ENCODE results near the gene SIGLEC7. TPM values are rescaled to one million over a fixed set of nuclear protein-coding genes. Genes with fewer than 3 reads are reported as not detected.

Gene SIGLEC7
- total RNA-seq, 1 donor from 2014 or later: not detected

GRCh38 chr19:51124216-51124615 lies 17.9 kb upstream of the SIGLEC7 start:
- H3K27me3 Mint-ChIP-seq (ENCODE audit: insufficient read depth, low read depth): peaks cover 6% of the 10 kb centered on the region
- Histone ChIP-seq H3K9me3 (ENCODE audit: low read depth) (no peaks in the 10 kb centered on the region), H3K27ac (no peak overlapping the region), H3K4me3 (no peak overlapping the region), H4K20me1 (ENCODE audit: low read depth) (no peaks in the 10 kb centered on the region), H3K9ac (no peak overlapping the region), H3K4me1 (no peaks in the 10 kb centered on the region), H3F3A (ENCODE audit: low read depth) (no peaks in the 10 kb centered on the region), H3K27me3 (no peaks in the 10 kb centered on the region), H3K36me3 (no peaks in the 10 kb centered on the region), H2AFZ (replicated peaks) (no peak overlapping the region), H3K4me2 (no peak overlapping the region), H3K79me2 (ENCODE audit: low read depth) (no peaks in the 10 kb centered on the region)
- H3K4me1 Mint-ChIP-seq: no peaks in the 10 kb centered on the region
- no peaks in the 10 kb centered on the region for H3K36me3 Mint-ChIP-seq
- H3K4me3 Mint-ChIP-seq: no peak overlapping the region
- TF ChIP-seq CTCF (IDR thresholded peaks at IDR 0.05) (no peak), EZH2 (IDR thresholded peaks at IDR 0.05) (no peak), EZH2phosphoT487 (IDR thresholded peaks at IDR 0.05) (no peak)
- no peak overlapping the region for H3K27ac Mint-ChIP-seq
- H3K9me3 Mint-ChIP-seq: no peaks in the 10 kb centered on the region
- no peak for DNase-seq (ENCODE audit: low spot score)

- Histone ChIP-seq H3K9me3 (ENCODE audit: low read depth) (no peaks in the 10 kb centered on the region), H3K27me3 (no peaks in the 10 kb centered on the region), H3K4me3 (no peak within 1 kb of the TSS), H2AFZ (replicated peaks) (no peak within 1 kb of the TSS), H3K9ac (no peak within 1 kb of the TSS), H3K4me1 (no peaks in the 10 kb centered on the region), H3K79me2 (ENCODE audit: low read depth) (no peaks in the 10 kb centered on the region), H3F3A (ENCODE audit: low read depth) (no peaks in the 10 kb centered on the region), H4K20me1 (ENCODE audit: low read depth) (no peaks in the 10 kb centered on the region), H3K4me2 (no peak within 1 kb of the TSS), H3K27ac (no peak within 1 kb of the TSS), H3K36me3 (no peaks in the 10 kb centered on the region)
- H3K36me3 Mint-ChIP-seq: no peaks in the 10 kb centered on the region
- TF ChIP-seq EZH2 (IDR thresholded peaks at IDR 0.05): no peak
- TF ChIP-seq EZH2phosphoT487 (IDR thresholded peaks at IDR 0.05): no peak
- no peak for TF ChIP-seq CTCF (IDR thresholded peaks at IDR 0.05)
- H3K4me3 Mint-ChIP-seq: no peak within 1 kb of the TSS
- no peaks in the 10 kb centered on the region for H3K9me3 Mint-ChIP-seq
- H3K27me3 Mint-ChIP-seq (ENCODE audit: insufficient read depth, low read depth): peaks cover 6% of the 10 kb centered on the region
- no peaks in the 10 kb centered on the region for H3K4me1 Mint-ChIP-seq
- no peak within 1 kb of the TSS for H3K27ac Mint-ChIP-seq
- no peak for DNase-seq (ENCODE audit: low spot score)
Measured at GRCh38 chr19:51124729-51125128, 17.4 kb upstream of the SIGLEC7 start, which contains the start of gene SIGLEC9. SIGLEC9 (plus strand) TSS chr19:51124906; CDS start chr19:51124975, 69 bp downstream.

- H3K9me3 ChIP-seq (ENCODE audit: low read depth): no peaks in the 10 kb centered on the region
- no peaks in the 10 kb centered on the region for H3F3A ChIP-seq (ENCODE audit: low read depth)
- no peak overlapping the region for H2AFZ ChIP-seq (replicated peaks)
- Mint-ChIP-seq H3K36me3 (no peaks in the 10 kb centered on the region), H3K27ac (no peak overlapping the region), H3K4me3 (no peak overlapping the region), H3K4me1 (no peaks in the 10 kb centered on the region), H3K27me3 (ENCODE audit: insufficient read depth, low read depth) (peaks cover 8% of the 10 kb centered on the region), H3K9me3 (no peaks in the 10 kb centered on the region)
- DNase-seq (ENCODE audit: low spot score): no peak
- no peaks in the 10 kb centered on the region for H3K79me2 ChIP-seq (ENCODE audit: low read depth)
- no peak overlapping the region for H3K4me3 ChIP-seq
- H3K4me1 ChIP-seq: no peaks in the 10 kb centered on the region
- H3K4me2 ChIP-seq: no peak overlapping the region
- H3K9ac ChIP-seq: no peak overlapping the region
- H3K27ac ChIP-seq: no peak overlapping the region
- H3K27me3 ChIP-seq: no peaks in the 10 kb centered on the region
- no peak for TF ChIP-seq CTCF (IDR thresholded peaks at IDR 0.05)
- no peaks in the 10 kb centered on the region for H4K20me1 ChIP-seq (ENCODE audit: low read depth)
- H3K36me3 ChIP-seq: no peaks in the 10 kb centered on the region
Measured at GRCh38 chr19:51125421-51126075, 16.6 kb upstream of the SIGLEC7 start.
